GM12864 (cell line): Measurements from ENCODE around the gene CNPY2.
A peak's percentile ranks its signal among the peaks of the same experiment; 100 is the strongest.
"Not testable (repeated sequence)": the region's sequence is repeated elsewhere in the genome, so short reads cannot be mapped to it uniquely, and the experiment has no call there.

Source experiments
- DNase-seq: peaks from one replicate; pipeline ENCODE4 v3.0.0-alpha.2; 2011; ENCODE audit warnings: low read depth
- H3K4me3 ChIP-seq: 2 replicates; pipeline ENCODE4 v1.5.1; 2011; ENCODE audit warnings: mild to moderate bottlenecking, low read depth, low read length, control low read depth
- CTCF ChIP-seq: IDR thresholded peaks from 2 replicates; pipeline ENCODE4 v1.5.1; 2011; ENCODE audit warnings: low read depth, mild to moderate bottlenecking, moderate library complexity, low read length, control low read depth, inconsistent platforms; ENCODE audit errors: missing control alignments

CNPY2 gene

GRCh38 chr12:56338308-56339157 is 22.7 kb upstream of the CNPY2 start, which contains the start of gene IL23A:
IL23A (plus strand) TSS chr12:56338884; CDS start chr12:56339045, 161 bp downstream.
- no peak for TF ChIP-seq CTCF
- DNase-seq, result peak; percentile 68
- H3K4me3 ChIP-seq, result peak within 1 kb of the TSS; percentile 30; the same call in 1 of the 2 replicates

DNA sequence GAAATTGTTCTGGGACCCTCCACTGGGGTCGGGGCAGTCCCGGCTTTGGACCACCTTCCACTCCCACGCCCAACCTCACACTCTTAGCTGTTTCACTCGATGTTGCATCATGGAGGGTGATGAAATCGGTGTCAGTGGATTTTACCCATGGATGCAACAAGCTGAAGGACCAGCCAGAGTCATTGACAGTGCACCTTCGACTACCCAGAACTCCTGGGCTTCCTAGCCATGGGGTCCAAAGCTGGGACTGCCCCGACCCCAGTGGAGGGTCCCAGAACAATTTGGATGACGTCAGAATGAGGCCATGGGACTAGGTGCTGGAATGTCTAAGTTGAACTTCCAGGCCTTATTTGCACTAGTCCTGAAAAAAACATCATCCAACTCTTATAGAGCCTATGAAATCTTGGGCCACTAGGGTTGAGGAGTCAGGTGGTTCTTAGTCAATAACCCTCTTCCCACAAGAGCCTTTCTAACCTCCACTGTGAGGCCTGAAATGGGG is 22.0 kb upstream of the CNPY2 start:
- no peak for DNase-seq
- TF ChIP-seq CTCF, result no peak
- no peak overlapping the region for H3K4me3 ChIP-seq

DNA sequence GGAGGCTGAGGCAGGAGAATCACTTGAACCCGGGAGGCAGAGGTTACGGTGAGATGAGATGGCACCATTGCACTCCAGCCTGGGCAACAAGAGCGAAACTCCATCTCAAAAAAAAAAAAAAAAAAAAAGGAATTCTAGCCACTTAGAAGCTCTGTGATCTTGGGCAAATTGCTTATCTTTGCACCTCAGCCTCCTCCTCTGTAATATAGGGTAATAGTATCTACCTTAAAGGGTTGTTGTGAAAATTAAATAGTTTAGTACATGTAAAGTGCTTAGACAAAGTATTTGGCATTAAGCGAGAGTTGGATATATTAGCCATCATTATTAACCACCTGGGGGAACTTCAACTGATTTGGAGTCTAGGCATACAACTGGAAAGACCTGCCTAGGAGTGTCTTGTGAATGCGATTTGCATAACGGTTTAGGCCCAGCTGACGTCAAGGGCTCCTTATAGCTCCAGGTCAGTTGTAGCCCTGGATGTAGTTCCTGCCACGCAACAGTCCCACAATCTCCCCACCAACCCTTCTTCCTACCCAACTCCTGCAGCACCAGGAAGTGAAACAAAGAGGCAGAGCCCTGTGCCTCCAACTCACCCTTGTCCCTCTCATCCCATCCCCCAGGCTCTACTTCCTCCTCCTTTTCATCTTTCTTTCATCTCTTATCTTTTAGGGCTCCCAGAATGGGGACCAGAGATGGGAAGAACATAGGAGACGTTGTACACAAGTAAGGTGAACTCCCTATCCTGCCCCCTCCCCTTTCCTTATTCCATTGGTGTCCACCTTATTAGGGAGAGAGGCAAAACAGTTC is 20.8 kb upstream of the CNPY2 start:
- DNase-seq, result peak; percentile 69

DNA sequence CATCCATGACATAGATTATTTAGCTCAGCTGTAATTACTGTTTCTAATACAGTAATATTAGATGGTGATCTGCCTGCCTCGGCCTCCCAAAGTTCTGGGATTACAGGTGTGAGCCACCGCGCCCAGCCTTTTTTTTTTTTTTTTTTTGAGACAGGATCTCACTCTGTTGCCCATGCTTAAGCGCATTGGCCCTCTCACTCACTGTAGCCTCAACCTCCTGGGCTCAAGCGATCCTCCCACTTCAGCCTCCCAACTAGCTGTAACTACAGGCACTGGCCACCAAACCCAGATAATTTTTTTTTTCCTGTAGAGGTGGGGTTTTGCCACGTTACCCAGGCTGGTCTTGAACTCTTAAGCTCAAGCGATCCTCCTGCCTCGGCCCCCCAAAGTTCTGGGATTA is 19.7 kb upstream of the CNPY2 start:
- not testable (repeated sequence) for DNase-seq

More for the DNA sequence above, 20.8 kb upstream of the CNPY2 start:
- no peak overlapping the region for H3K4me3 ChIP-seq
- TF ChIP-seq CTCF, result no peak

DNA sequence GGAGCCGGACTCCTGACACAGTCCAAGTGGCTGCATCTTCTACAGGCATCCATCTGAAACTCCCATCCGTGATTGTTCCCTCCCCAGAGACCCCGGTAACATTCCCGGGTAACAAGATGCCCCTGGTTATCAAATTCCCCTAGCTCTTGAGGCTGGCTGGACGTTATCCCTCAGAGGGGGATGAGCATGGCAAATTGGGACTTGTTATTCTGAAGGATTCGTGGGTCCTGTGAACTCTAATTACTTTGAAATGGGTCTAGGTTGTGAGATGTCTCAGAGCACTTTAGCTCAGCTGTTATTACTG is 18.7 kb upstream of the CNPY2 start:
- DNase-seq, result no peak
- peak overlapping the region; percentile 77 for H3K4me3 ChIP-seq
- TF ChIP-seq CTCF, result no peak

More for the DNA sequence above, 19.7 kb upstream of the CNPY2 start:
- H3K4me3 ChIP-seq, result not testable (repeated sequence)

GRCh38 chr12:56333679-56334489 is 18.1 kb upstream of the CNPY2 start, which contains the start of gene PAN2:
PAN2 (minus strand) TSS chr12:56334000; CDS start chr12:56333094, 906 bp downstream.
- peak; percentile 94 for DNase-seq
- peak within 1 kb of the TSS; percentile 77 for H3K4me3 ChIP-seq
- peak; percentile 63 for TF ChIP-seq CTCF
